OCI-LY3 (cell line): ENCODE data around the gene FABP1.

Experiments used
- EZH2phosphoT487 ChIP-seq: fragments of 200-600 bp; shearing (Covaris generic); IDR thresholded peaks from 2 replicates; pipeline ENCODE4 v1.6.1; 2018; ENCODE audit warnings: antibody characterized with exemption, mixed run types, low read depth
- TF ChIP-seq, protein P1 (sequence below): fragments of 200-600, 300-600 bp; sonication (generic); IDR thresholded peaks from 2 replicates; pipeline ENCODE4 v1.5.1; 2014; ENCODE audit warnings: antibody characterized with exemption, low read length, low read depth

DNA sequence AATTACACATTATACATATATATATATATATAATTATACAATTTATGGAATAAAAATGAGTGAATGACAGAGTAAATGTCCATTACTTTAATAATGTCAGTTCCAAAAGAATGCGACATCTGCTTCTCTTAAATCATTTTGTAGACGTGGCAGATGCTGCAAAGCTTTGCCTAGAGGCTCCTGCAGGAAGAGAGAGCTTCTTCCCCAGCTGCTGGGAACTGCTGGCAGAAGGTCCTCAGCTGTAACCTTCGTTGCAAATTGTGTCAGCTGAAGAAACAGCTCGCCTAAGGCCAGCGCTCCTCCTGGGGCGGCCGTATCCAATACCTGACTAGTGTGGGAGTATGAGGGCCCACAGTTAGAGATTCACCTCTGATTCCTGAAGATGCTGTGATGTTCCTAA is 32.7 kb upstream of the FABP1 start:
- TF ChIP-seq, protein P1, sequence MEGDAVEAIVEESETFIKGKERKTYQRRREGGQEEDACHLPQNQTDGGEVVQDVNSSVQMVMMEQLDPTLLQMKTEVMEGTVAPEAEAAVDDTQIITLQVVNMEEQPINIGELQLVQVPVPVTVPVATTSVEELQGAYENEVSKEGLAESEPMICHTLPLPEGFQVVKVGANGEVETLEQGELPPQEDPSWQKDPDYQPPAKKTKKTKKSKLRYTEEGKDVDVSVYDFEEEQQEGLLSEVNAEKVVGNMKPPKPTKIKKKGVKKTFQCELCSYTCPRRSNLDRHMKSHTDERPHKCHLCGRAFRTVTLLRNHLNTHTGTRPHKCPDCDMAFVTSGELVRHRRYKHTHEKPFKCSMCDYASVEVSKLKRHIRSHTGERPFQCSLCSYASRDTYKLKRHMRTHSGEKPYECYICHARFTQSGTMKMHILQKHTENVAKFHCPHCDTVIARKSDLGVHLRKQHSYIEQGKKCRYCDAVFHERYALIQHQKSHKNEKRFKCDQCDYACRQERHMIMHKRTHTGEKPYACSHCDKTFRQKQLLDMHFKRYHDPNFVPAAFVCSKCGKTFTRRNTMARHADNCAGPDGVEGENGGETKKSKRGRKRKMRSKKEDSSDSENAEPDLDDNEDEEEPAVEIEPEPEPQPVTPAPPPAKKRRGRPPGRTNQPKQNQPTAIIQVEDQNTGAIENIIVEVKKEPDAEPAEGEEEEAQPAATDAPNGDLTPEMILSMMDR = no peak
- no peak for TF ChIP-seq EZH2phosphoT487
